Measurements from ENCODE around the gene TMEM131L.
"Not testable (repeated sequence)": the region's sequence is repeated elsewhere in the genome, so short reads cannot be mapped to it uniquely, and the experiment has no call there.

TMEM131L gene

GRCh38 chr4:153560908-153561307, 94.7 kb downstream of the TMEM131L start:
- TF ChIP-seq CTCF (conservative IDR thresholded peaks at IDR 0.05; ENCODE audit: low read depth): no peak
- no peak for DNase-seq (ENCODE audit: low spot score)
- ChIA-PET POLR2A (ENCODE audit: low non-redundant PET) (no interaction called here), CTCF (no interaction called here)
- no peak overlapping the region for H3K27ac ChIP-seq

GRCh38 chr4:153564630-153565525, 98.7 kb downstream of the TMEM131L start:
- DNase-seq (ENCODE audit: low spot score): no peak
- TF ChIP-seq CTCF (conservative IDR thresholded peaks at IDR 0.05; ENCODE audit: low read depth): no peak
- CTCF ChIA-PET: interaction anchor here (1.0 kb wide), 1 partner anchor 9 kb away, joined by 4 read pairs; no protein-coding TSS in a partner anchor
- POLR2A ChIA-PET (ENCODE audit: low non-redundant PET): no interaction called here
- H3K27ac ChIP-seq: no peak overlapping the region

GRCh38 chr4:153566631-153567150, 100.5 kb downstream of the TMEM131L start:
- no peak for DNase-seq (ENCODE audit: low spot score)
- no peak overlapping the region for H3K27ac ChIP-seq
- CTCF ChIA-PET: no interaction called here
- POLR2A ChIA-PET (ENCODE audit: low non-redundant PET): no interaction called here
- TF ChIP-seq CTCF (conservative IDR thresholded peaks at IDR 0.05; ENCODE audit: low read depth): no peak

- CTCF ChIA-PET; H3K27ac ChIP-seq; DNase-seq (ENCODE audit: low spot score); POLR2A ChIA-PET (ENCODE audit: low non-redundant PET): not testable (repeated sequence)
These were observed 101.5 kb downstream of the TMEM131L start for GRCh38 chr4:153567660-153568059.

- POLR2A ChIA-PET (ENCODE audit: low non-redundant PET): no interaction called here
These were observed 104.2 kb downstream of the TMEM131L start for GRCh38 chr4:153570228-153570973.

GRCh38 chr4:153571006-153571545, 104.9 kb downstream of the TMEM131L start:
- ChIA-PET CTCF (interaction anchor here (0.6 to 1.4 kb wide), 4 partner anchors 116 to 228 kb away, joined by 3 to 9 read pairs (median 4); no protein-coding TSS in a partner anchor), POLR2A (ENCODE audit: low non-redundant PET) (no interaction called here)
- no peak for DNase-seq (ENCODE audit: low spot score)
- no peak overlapping the region for H3K27ac ChIP-seq
- no peak for TF ChIP-seq CTCF (conservative IDR thresholded peaks at IDR 0.05; ENCODE audit: low read depth)

More at GRCh38 chr4:153570228-153570973, 104.2 kb downstream of the TMEM131L start:
- CTCF ChIA-PET: interaction anchor here (0.6 to 1.4 kb wide), 2 partner anchors 226 to 228 kb away, joined by 3 to 4 read pairs; no protein-coding TSS in a partner anchor
- no peak for DNase-seq (ENCODE audit: low spot score)
- no peak for TF ChIP-seq CTCF (conservative IDR thresholded peaks at IDR 0.05; ENCODE audit: low read depth)
- H3K27ac ChIP-seq: no peak overlapping the region

All from RWPE1 (cell line).